GM23248 (cell line): ENCODE results near the gene MTHFD1L. TPM values are rescaled to one million over a fixed set of nuclear protein-coding genes. Genes with fewer than 3 reads are reported as not detected.
A peak's percentile ranks its signal among the peaks of the same experiment; 100 is the strongest.
"Not testable (repeated sequence)": the region's sequence is repeated elsewhere in the genome, so short reads cannot be mapped to it uniquely, and the experiment has no call there.

ENCODE experiments used
- DNase-seq: peaks from one replicate; pipeline ENCODE4 v3.0.0-alpha.2; 2015
- H2AFZ ChIP-seq: fragments of 200-600 bp; sonication (generic); 2 replicates; pipeline ENCODE4 v1.6.1; 2016; ENCODE audit warnings: antibody characterized with exemption
- H3F3A ChIP-seq: fragments of 200-600 bp; sonication (generic); 2 replicates; pipeline ENCODE4 v1.6.1; 2016; ENCODE audit warnings: mild to moderate bottlenecking, antibody characterized with exemption, mixed run types; ENCODE audit not compliant: insufficient read depth
- H3K27ac ChIP-seq: fragments of 200-600 bp; sonication (generic); 2 replicates; pipeline ENCODE4 v1.5.1; 2016; ENCODE audit warnings: mild to moderate bottlenecking
- H3K27me3 ChIP-seq: fragments of 200-600 bp; sonication (generic); replicated peaks from 2 replicates; pipeline ENCODE4 v1.6.1; 2016; ENCODE audit warnings: mild to moderate bottlenecking; ENCODE audit not compliant: insufficient read depth
- H3K36me3 ChIP-seq: fragments of 200-600 bp; sonication (generic); 2 replicates; pipeline ENCODE4 v1.6.1; 2016; ENCODE audit warnings: low read depth, mild to moderate bottlenecking
- H3K4me1 ChIP-seq: fragments of 200-600 bp; sonication (generic); 2 replicates; pipeline ENCODE4 v1.6.1; 2016; ENCODE audit warnings: mild to moderate bottlenecking; ENCODE audit not compliant: insufficient read depth
- H3K4me2 ChIP-seq: fragments of 200-600 bp; sonication (generic); one replicate; pipeline ENCODE4 v1.6.1; 2016; ENCODE audit warnings: mild to moderate bottlenecking; ENCODE audit not compliant: unreplicated experiment
- H3K4me3 ChIP-seq: fragments of 200-600 bp; sonication (generic); 2 replicates; pipeline ENCODE4 v1.5.1; 2016; ENCODE audit warnings: mild to moderate bottlenecking
- H3K79me2 ChIP-seq: fragments of 200-600 bp; sonication (generic); 2 replicates; pipeline ENCODE4 v1.6.1; 2016; ENCODE audit warnings: mild to moderate bottlenecking; ENCODE audit not compliant: insufficient read depth
- H3K9ac ChIP-seq: fragments of 200-600 bp; sonication (generic); 2 replicates; pipeline ENCODE4 v1.6.1; 2016; ENCODE audit warnings: mild to moderate bottlenecking
- H3K9me2 ChIP-seq: fragments of 200-600 bp; sonication (generic); 2 replicates; pipeline ENCODE4 v1.6.1; 2016; ENCODE audit warnings: mixed run types, mild to moderate bottlenecking, moderate library complexity; ENCODE audit not compliant: insufficient read depth
- H3K9me3 ChIP-seq: fragments of 200-600 bp; sonication (generic); one replicate; pipeline ENCODE4 v1.6.1; 2017; ENCODE audit warnings: low read depth
- H4K20me1 ChIP-seq: fragments of 200-600 bp; sonication (generic); 2 replicates; pipeline ENCODE4 v1.6.0; 2016; ENCODE audit not compliant: insufficient read depth
- EZH2 ChIP-seq: fragments of 200-600 bp; sonication (generic); IDR thresholded peaks from 2 replicates; pipeline ENCODE4 v1.6.1; 2018; ENCODE audit warnings: antibody characterized with exemption, mild to moderate bottlenecking; ENCODE audit not compliant: insufficient read depth, poor library complexity, severe bottlenecking
- EZH2phosphoT487 ChIP-seq: fragments of 200-600 bp; sonication (generic); IDR thresholded peaks from 2 replicates; pipeline ENCODE4 v1.6.1; 2018; ENCODE audit warnings: antibody characterized with exemption, moderate library complexity, mild to moderate bottlenecking, low read depth; ENCODE audit not compliant: insufficient read depth
- WGBS, 2 experiments: methylation state at CpG; one replicate each; pipeline ENCODE4 v1.1.6; 2015 to 2017; ENCODE audit warnings: low lambda C conversion rate in 2 of 2, low coverage in 1 of 2; ENCODE audit errors: missing lambda C conversion rate in 2 of 2; 5-methylcytosine and 5-hydroxymethylcytosine counted together
- in situ Hi-C: fragments of 300-500 bp; cut with MboI; formaldehyde crosslinking; loops from 2 replicates; pipeline ENCODE4 v1.15.0; 2020
- polyA plus RNA-seq: library from polyadenylated mRNA; unstranded; fragments of >200 nt; fragmentation: Nextera tagmentation; extraction: Ambion mirVana; gene quantifications from 2 replicates; pipeline ENCODE4 v1.2.1, GENCODE V29; 2016
- total RNA-seq: library from RNA; depleted of rRNA; stranded (reverse); fragments of >200 nt; shearing (Covaris generic); gene quantifications from 2 replicates; pipeline ENCODE4 v1.2.3, GENCODE V29; 2014; rRNA removed

The MTHFD1L gene
- total RNA-seq (57.6 and 68.7 TPM in 2 replicates), polyA plus RNA-seq (96.8 and 99.6 TPM in 2 replicates)

- TF ChIP-seq EZH2 (no peak), EZH2phosphoT487 (no peak)
- 0 to 2% methylated on average over 24 to 40 of the region's 82 CpGs for WGBS, 2 experiments
- no peaks in the 10 kb centered on the region for H3K9me2 ChIP-seq
- H3K9ac ChIP-seq = peak within 1 kb of the TSS; percentile 98
- H3F3A ChIP-seq = peaks cover 40% of the 10 kb centered on the region
- in situ Hi-C loops = no loop called here
- no peaks in the 10 kb centered on the region for H3K9me3 ChIP-seq
- DNase-seq = peak; percentile 96
- H4K20me1 ChIP-seq = no peaks in the 10 kb centered on the region
- peaks cover 5% of the 10 kb centered on the region; the same call in 1 of the 2 replicates for H3K36me3 ChIP-seq
- peak within 1 kb of the TSS; percentile 88 for H3K4me3 ChIP-seq
- H3K4me2 ChIP-seq = peak within 1 kb of the TSS; percentile 96
- peaks cover 47% of the 10 kb centered on the region for H3K79me2 ChIP-seq
- H2AFZ ChIP-seq = peak within 1 kb of the TSS; percentile 39; the same call in 1 of the 2 replicates
- peaks cover 31% of the 10 kb centered on the region for H3K4me1 ChIP-seq
- peak within 1 kb of the TSS; percentile 99 for H3K27ac ChIP-seq
- no peaks in the 10 kb centered on the region for H3K27me3 ChIP-seq
Observed at GRCh38 chr6:150865406-150866146, at the start of gene MTHFD1L. TSS of gene MTHFD1L (plus strand) at chr6:150865702. CDS start at chr6:150865823, 121 bp downstream.

- in situ Hi-C loops = loop anchor here (25.0 kb wide), 1 partner anchor 754 kb away; the partner anchor contains the start of gene ULBP3
- not testable (repeated sequence) for H3K9ac ChIP-seq, H4K20me1 ChIP-seq, H3K27me3 ChIP-seq, H3K36me3 ChIP-seq, H3K27ac ChIP-seq, H3K9me3 ChIP-seq, DNase-seq, H3K9me2 ChIP-seq, H2AFZ ChIP-seq, H3K79me2 ChIP-seq, H3K4me3 ChIP-seq, H3K4me2 ChIP-seq
- Histone ChIP-seq H3K4me1 (peaks cover 20% of the 10 kb centered on the region), H3F3A (peaks cover 22% of the 10 kb centered on the region)
- 72 to 74% methylated on average over 8 of the region's 8 CpGs for WGBS, 2 experiments
Observed at GRCh38 chr6:150816554-150816953, 48.9 kb upstream of the MTHFD1L start.

GRCh38 chr6:150822932-150823331 is 42.6 kb upstream of the MTHFD1L start:
- DNase-seq = no peak
- Histone ChIP-seq H3K9ac (no peak overlapping the region), H3K9me2 (no peaks in the 10 kb centered on the region), H3K27ac (no peak overlapping the region), H3K4me3 (no peak overlapping the region), H3K4me1 (no peaks in the 10 kb centered on the region), H3K79me2 (no peaks in the 10 kb centered on the region), H3K36me3 (no peaks in the 10 kb centered on the region), H3F3A (no peaks in the 10 kb centered on the region), H4K20me1 (no peaks in the 10 kb centered on the region), H3K9me3 (no peaks in the 10 kb centered on the region), H2AFZ (no peak overlapping the region), H3K27me3 (no peaks in the 10 kb centered on the region), H3K4me2 (no peak overlapping the region)
- in situ Hi-C loops = loop anchor here (25.0 kb wide), 1 partner anchor 761 kb away; the partner anchor contains the start of gene ULBP3
- no peak for TF ChIP-seq EZH2
- TF ChIP-seq EZH2phosphoT487 = no peak
- WGBS, 2 experiments = 92 to 97% methylated on average over 5 of the region's 5 CpGs

- H3K4me3 ChIP-seq = no peak overlapping the region
- no peak overlapping the region for H3K4me2 ChIP-seq
- in situ Hi-C loops = no loop called here
- H3K9me3 ChIP-seq = no peaks in the 10 kb centered on the region
- H3F3A ChIP-seq = peaks cover 6% of the 10 kb centered on the region
- WGBS, 2 experiments = 81 to 92% methylated on average over 5 of the region's 5 CpGs
- no peak for TF ChIP-seq EZH2
- no peak for TF ChIP-seq EZH2phosphoT487
- H3K4me1 ChIP-seq = peaks cover 12% of the 10 kb centered on the region
- no peak overlapping the region for H3K9ac ChIP-seq
- 0 out of 2 replicates have a peak overlapping the region, but pooled peaks have one; percentile 19 for H2AFZ ChIP-seq
- H3K27ac ChIP-seq = no peak overlapping the region
- no peaks in the 10 kb centered on the region for H4K20me1 ChIP-seq
- H3K79me2 ChIP-seq = no peaks in the 10 kb centered on the region
- H3K9me2 ChIP-seq = no peaks in the 10 kb centered on the region
- no peaks in the 10 kb centered on the region for H3K27me3 ChIP-seq
- H3K36me3 ChIP-seq = no peaks in the 10 kb centered on the region
- no peak for DNase-seq
Observed at GRCh38 chr6:150826788-150827187, 38.7 kb upstream of the MTHFD1L start.

DNA sequence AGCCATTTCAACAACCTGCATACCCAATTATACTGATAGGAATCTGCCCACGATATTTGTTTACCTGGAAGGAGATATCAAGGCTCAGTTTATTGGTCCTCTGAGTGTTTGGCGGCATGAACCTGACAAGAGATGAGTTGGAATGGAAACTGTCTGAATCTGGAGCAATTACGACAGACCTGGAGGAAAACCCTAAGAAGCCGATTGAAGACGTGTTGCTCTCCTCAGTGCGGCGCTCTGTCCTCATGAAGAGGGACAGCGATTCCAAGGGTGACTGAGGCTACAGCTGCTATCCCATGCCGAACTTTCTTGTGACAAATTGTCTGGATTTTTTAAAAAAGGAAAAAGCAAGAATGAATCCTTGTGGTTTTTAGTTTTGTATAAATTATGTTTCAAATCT is 37.4 kb upstream of the MTHFD1L start:
- 86 to 87% methylated on average over 9 of the region's 9 CpGs for WGBS, 2 experiments
- H3K27ac ChIP-seq, H3K9ac ChIP-seq, H3K79me2 ChIP-seq, H3K4me2 ChIP-seq, H3K27me3 ChIP-seq, in situ Hi-C loops, DNase-seq, H3F3A ChIP-seq, H3K4me3 ChIP-seq, H3K9me3 ChIP-seq, H3K36me3 ChIP-seq, H2AFZ ChIP-seq, H4K20me1 ChIP-seq, H3K9me2 ChIP-seq: not testable (repeated sequence)
- peaks cover 12% of the 10 kb centered on the region for H3K4me1 ChIP-seq
